Breast epithelium (tissue), 3 donors: ENCODE measurements around the gene RPS25.

Experiments used
- CTCF ChIP-seq, 3 donors: fragments of 450-650 bp; IDR thresholded peaks; one replicate each; pipeline ENCODE4 v1.5.1; 2016 to 2017; ENCODE audit warnings: antibody characterized with exemption in 3 of 3, mild to moderate bottlenecking in 3 of 3, moderate library complexity in 3 of 3
- POLR2A ChIP-seq: fragments of 450-650 bp; IDR thresholded peaks from one replicate; pipeline ENCODE4 v1.6.1; 2016; ENCODE audit warnings: antibody characterized with exemption, mild to moderate bottlenecking, moderate library complexity

- TF ChIP-seq POLR2A, result no peak
- TF ChIP-seq CTCF (IDR thresholded peaks at IDR 0.05), result no peak
These were observed 3.0 kb downstream of the RPS25 start for GRCh38 chr11:119015054-119015611.
